SHP77 (cell line): ENCODE data around the gene WDR5.
"Not testable (repeated sequence)": the region's sequence is repeated elsewhere in the genome, so short reads cannot be mapped to it uniquely, and the experiment has no call there.

Experiments used
- DNase-seq, 2 experiments: peaks; one replicate each; lab custom pipeline; 2025; lab: John Stamatoyannopoulos, UW

The WDR5 gene

GRCh38 chr9:134135343-134136117, at the start of gene WDR5:
Gene WDR5 (plus strand): TSS chr9:134136082. CDS start chr9:134139878, 3,796 bp downstream.
- peak; percentile 69 to 84 for DNase-seq

GRCh38 chr9:134088063-134088725, 47.7 kb upstream of the WDR5 start:
- DNase-seq: no peak

- no peak for DNase-seq
Observed at GRCh38 chr9:134089972-134090371, 45.9 kb upstream of the WDR5 start.

- peak; percentile 21 to 36 for DNase-seq
Observed at GRCh38 chr9:134099123-134099761, 36.6 kb upstream of the WDR5 start.

GRCh38 chr9:134100040-134100439, 35.8 kb upstream of the WDR5 start:
- DNase-seq: no peak

GRCh38 chr9:134101133-134101532, 34.7 kb upstream of the WDR5 start:
- not testable (repeated sequence) for DNase-seq

GRCh38 chr9:134101623-134102149, 34.2 kb upstream of the WDR5 start:
- no peak for DNase-seq

- no peak for DNase-seq
Observed at GRCh38 chr9:134103391-134103998, 32.4 kb upstream of the WDR5 start.

- no peak for DNase-seq
Observed at GRCh38 chr9:134111064-134111463, 24.8 kb upstream of the WDR5 start.

GRCh38 chr9:134112561-134112960, 23.3 kb upstream of the WDR5 start:
- no peak for DNase-seq

- not testable (repeated sequence) for DNase-seq
Observed at GRCh38 chr9:134118972-134119371, 16.9 kb upstream of the WDR5 start.

- no peak for DNase-seq
Observed at GRCh38 chr9:134123764-134124128, 12.1 kb upstream of the WDR5 start.

- DNase-seq: no peak
Observed at GRCh38 chr9:134125413-134126095, 10.3 kb upstream of the WDR5 start.

- no peak for DNase-seq
Observed at GRCh38 chr9:134126373-134126772, 9.5 kb upstream of the WDR5 start.

GRCh38 chr9:134127065-134127580, 8.8 kb upstream of the WDR5 start:
- DNase-seq: no peak

GRCh38 chr9:134127616-134128015, 8.3 kb upstream of the WDR5 start:
- DNase-seq: no peak

GRCh38 chr9:134128727-134129679, 6.9 kb upstream of the WDR5 start:
- no peak for DNase-seq

- peak in 1 of 2 experiments; percentile 52 for DNase-seq
Observed at GRCh38 chr9:134130503-134131375, 5.1 kb upstream of the WDR5 start.

- no peak for DNase-seq
Observed at GRCh38 chr9:134131471-134132207, 4.2 kb upstream of the WDR5 start.
